Erythroblast (primary cell): ENCODE data around the gene CCL2.

Experiments
- DNase-seq, 2 experiments: peaks; one replicate each; lab custom pipeline; 2025; lab: John Stamatoyannopoulos, UW
- GATA1 ChIP-seq: IDR thresholded peaks from 2 replicates; pipeline ENCODE4 v1.6.1; 2011; ENCODE audit warnings: low read depth, mild to moderate bottlenecking, control low read depth, low read length, moderate library complexity
- POLR2A ChIP-seq: IDR thresholded peaks from 2 replicates; pipeline ENCODE4 v1.6.1; 2011; ENCODE audit warnings: mild to moderate bottlenecking, low read length

CCL2 gene

DNA sequence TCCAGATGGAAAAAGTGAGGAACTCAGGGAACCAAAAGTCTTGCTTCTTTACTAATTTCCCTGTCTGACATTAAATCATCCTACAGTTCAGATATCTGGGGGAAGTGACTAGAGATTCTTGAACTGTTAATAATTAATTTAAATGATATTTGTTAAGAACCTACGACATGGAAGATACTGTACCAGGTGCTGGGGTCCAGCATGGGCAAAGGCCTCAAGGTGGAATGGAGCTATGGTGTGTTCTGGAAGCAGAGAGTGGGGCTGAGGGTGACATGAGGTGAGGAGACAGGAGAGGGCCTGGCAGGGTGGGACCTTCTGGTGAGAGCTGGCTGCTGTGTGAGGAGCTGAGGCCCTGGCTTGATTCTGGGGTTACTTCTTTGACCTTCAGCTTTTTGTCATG, 6.0 kb upstream of the CCL2 start:
- no peak for DNase-seq
- TF ChIP-seq GATA1 (no peak), POLR2A (no peak)

DNA sequence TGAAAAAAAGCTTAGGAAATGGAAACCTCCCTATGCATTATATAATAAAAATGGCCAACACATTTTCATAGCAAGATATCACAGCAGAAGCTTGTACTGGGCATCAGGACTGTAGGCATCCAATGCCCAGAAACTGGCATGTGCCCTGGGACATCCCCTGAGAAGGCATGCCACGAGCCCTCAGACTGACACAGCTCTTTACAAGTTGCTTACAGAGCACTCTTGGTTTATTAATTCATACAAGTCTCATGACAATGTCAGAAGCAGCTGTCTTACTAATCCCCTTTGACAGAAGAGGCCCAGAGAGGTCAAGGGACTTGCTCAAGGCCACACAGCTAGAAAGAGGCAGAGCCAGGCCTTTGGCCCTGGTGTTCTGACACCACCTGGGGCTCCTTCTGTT, 5.6 kb upstream of the CCL2 start:
- DNase-seq, result no peak
- no peak for TF ChIP-seq GATA1
- no peak for TF ChIP-seq POLR2A

- DNase-seq, result no peak
- TF ChIP-seq POLR2A (no peak), GATA1 (no peak)
Observed at GRCh38 chr17:34251186-34251585, 3.9 kb upstream of the CCL2 start.

GRCh38 chr17:34252095-34252443, 3.0 kb upstream of the CCL2 start:
- no peak for DNase-seq
- TF ChIP-seq POLR2A (no peak), GATA1 (no peak)

GRCh38 chr17:34252444-34253138, 2.5 kb upstream of the CCL2 start:
- TF ChIP-seq GATA1 (no peak), POLR2A (no peak)

GRCh38 chr17:34253139-34253525, 2.0 kb upstream of the CCL2 start:
- DNase-seq, result no peak
- no peak for TF ChIP-seq POLR2A

More at GRCh38 chr17:34252444-34253138, 2.5 kb upstream of the CCL2 start:
- DNase-seq, result no peak

GRCh38 chr17:34254146-34254545, 939 bp upstream of the CCL2 start:
- TF ChIP-seq POLR2A (no peak), GATA1 (no peak)
- DNase-seq, result no peak

DNA sequence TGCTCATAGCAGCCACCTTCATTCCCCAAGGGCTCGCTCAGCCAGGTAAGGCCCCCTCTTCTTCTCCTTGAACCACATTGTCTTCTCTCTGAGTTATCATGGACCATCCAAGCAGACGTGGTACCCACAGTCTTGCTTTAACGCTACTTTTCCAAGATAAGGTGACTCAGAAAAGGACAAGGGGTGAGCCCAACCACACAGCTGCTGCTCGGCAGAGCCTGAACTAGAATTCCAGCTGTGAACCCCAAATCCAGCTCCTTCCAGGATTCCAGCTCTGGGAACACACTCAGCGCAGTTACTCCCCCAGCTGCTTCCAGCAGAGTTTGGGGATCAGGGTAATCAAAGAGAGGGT, 272 bp downstream of the CCL2 start:
- DNase-seq, result no peak
- TF ChIP-seq POLR2A (no peak), GATA1 (no peak)

DNA sequence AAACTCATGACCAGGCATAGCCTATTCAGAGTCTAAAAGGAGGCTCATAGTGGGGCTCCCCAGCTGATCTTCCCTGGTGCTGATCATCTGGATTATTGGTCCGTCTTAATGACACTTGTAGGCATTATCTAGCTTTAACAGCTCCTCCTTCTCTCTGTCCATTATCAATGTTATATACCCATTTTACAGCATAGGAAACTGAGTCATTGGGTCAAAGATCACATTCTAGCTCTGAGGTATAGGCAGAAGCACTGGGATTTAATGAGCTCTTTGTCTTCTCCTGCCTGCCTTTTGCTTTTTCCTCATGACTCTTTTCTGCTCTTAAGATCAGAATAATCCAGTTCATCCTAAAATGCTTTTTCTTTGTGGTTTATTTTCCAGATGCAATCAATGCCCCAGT, 756 bp downstream of the CCL2 start:
- TF ChIP-seq GATA1 (no peak), POLR2A (no peak)
- no peak for DNase-seq

DNA sequence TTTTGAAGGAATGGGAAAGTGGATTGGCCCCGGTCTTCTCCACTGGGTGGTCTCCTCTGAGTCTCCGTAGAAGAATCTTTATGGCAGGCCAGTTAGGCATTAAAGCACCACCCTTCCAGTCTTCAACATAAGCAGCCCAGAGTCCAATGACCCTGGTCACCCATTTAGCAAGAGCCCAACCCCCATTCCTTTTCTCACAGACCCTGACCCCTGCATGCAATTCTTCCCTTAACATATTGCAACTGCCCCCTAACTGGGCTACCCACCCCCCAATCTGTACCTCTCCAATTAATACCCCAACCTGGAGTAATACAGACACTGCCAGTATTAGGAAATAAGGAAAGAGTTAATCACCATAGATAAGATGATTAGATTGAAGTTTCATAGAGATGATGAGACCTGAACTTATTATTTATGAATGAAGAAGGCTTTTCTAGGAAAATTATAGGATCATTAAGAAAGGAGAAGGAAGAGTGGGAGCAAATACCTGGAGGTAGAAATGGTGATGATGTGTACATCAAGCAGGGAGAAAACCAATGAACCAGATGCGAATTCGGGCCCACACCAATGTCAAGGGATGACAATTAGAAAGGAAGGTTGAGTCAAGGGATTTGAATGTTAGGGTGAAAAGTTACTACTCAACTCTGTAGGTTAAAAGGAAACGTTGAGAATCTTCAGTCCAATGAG, 2.4 kb downstream of the CCL2 start:
- DNase-seq, result no peak
- no peak for TF ChIP-seq GATA1
- no peak for TF ChIP-seq POLR2A

DNA sequence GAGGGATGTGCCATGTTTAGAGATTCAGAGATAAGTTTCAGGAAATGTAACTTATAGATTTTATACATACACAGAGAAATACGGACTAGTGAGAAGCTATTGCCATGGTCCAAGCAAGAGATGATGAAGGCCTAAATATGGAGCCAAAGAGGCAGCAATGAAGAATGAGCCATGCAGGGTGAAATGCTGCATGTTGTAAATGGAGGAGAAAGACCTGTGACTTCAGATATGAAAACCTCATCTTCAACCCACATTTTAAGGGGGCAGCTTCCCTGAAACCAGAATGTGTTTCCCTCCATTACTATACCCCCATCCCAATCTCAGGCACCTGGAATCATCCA, 2.9 kb downstream of the CCL2 start:
- TF ChIP-seq GATA1 (no peak), POLR2A (no peak)
- DNase-seq, result no peak

GRCh38 chr17:34259146-34259545, 4.1 kb downstream of the CCL2 start:
- TF ChIP-seq GATA1, result no peak
- TF ChIP-seq POLR2A, result no peak
- DNase-seq, result no peak

DNA sequence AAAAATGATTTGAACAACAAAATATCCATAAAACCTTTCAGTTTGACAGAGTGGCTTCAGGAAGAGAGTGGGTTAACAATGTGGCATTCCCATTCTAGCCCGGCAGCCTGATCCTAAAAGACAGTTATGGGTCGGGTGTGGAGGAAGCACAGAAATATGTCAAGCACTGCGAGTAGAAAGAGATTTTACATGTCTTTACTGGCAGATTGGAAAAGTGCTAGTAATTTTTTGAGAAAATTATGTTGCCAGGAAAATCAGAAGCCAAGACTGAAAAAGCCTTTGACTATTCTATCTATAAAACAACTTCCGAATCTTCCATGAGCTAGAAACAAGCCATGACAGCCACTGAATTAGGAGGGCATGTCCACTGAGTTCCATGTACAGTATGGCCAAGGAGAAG, 5.8 kb downstream of the CCL2 start:
- no peak for DNase-seq
- no peak for TF ChIP-seq POLR2A
- no peak for TF ChIP-seq GATA1

- DNase-seq, result no peak
Observed at GRCh38 chr17:34261568-34262337, 6.7 kb downstream of the CCL2 start.

More at GRCh38 chr17:34261568-34262337, 6.7 kb downstream of the CCL2 start:
- TF ChIP-seq GATA1, result no peak
- no peak for TF ChIP-seq POLR2A
